Stimulated activated CD4-positive, alpha-beta T cell treated with anti-CD3 and anti-CD28 coated beads, Interleukin-1b, Interleukin-23, amount 100 ng/mL, for 1 hour (primary cell): Measurements from ENCODE around the gene RING1.
"Not testable (repeated sequence)": the region's sequence is repeated elsewhere in the genome, so short reads cannot be mapped to it uniquely, and the experiment has no call there.

Source experiments
- DNase-seq, 2 donors: peaks; one replicate each; pipeline ENCODE4 v3.0.0-alpha.2; 2020; ENCODE audit warnings: low read depth in 2 of 2

RING1 gene

GRCh38 chr6:33206027-33206863 is 2.1 kb upstream of the RING1 start:
- DNase-seq, result no peak

GRCh38 chr6:33206864-33207551 is 1.3 kb upstream of the RING1 start:
- DNase-seq, result no peak

DNA sequence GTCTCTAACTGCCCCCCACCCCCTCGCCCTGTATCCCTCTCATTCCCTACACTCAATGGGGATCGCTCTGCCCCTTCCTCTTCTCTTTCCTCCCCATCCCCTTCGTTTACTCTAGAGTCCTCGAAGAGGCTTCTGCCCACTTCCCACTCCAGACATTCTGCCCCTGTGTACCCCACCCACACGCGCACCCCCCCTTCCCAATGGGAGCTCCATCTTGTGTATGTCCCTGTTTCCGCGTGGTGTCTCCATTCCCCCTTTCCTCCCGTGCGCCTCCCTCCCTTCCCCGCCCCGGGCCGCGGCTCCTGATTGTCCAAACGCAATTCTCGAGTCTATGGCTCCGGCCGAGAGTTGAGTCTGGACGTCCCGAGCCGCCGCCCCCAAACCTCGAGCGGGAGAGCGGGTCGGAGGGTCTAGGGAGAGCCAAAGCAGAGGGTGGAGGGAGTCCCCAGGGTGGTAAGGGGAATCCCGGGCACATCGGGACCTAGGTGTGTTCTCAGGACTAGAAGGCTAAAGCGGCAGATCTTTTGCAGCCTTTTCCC is 679 bp upstream of the RING1 start:
- DNase-seq, result no peak

DNA sequence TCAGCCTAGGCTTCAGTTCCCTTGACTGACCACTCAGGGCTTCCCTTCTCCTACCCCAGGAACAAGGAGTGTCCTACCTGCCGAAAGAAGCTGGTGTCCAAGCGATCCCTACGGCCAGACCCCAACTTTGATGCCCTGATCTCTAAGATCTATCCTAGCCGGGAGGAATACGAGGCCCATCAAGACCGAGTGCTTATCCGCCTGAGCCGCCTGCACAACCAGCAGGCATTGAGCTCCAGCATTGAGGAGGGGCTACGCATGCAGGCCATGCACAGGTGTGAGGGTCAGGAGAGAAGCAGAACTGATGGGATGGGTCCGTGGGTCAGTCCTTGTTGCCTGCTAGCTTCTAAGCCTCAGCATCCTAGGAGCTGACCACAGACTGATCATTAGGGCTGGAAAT is 1.6 kb downstream of the RING1 start:
- no peak for DNase-seq

DNA sequence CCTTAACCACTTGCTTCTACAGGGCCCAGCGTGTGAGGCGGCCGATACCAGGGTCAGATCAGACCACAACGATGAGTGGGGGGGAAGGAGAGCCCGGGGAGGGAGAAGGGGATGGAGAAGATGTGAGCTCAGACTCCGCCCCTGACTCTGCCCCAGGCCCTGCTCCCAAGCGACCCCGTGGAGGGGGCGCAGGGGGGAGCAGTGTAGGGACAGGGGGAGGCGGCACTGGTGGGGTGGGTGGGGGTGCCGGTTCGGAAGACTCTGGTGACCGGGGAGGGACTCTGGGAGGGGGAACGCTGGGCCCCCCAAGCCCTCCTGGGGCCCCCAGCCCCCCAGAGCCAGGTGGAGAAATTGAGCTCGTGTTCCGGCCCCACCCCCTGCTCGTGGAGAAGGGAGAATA is 2.8 kb downstream of the RING1 start:
- no peak for DNase-seq

DNA sequence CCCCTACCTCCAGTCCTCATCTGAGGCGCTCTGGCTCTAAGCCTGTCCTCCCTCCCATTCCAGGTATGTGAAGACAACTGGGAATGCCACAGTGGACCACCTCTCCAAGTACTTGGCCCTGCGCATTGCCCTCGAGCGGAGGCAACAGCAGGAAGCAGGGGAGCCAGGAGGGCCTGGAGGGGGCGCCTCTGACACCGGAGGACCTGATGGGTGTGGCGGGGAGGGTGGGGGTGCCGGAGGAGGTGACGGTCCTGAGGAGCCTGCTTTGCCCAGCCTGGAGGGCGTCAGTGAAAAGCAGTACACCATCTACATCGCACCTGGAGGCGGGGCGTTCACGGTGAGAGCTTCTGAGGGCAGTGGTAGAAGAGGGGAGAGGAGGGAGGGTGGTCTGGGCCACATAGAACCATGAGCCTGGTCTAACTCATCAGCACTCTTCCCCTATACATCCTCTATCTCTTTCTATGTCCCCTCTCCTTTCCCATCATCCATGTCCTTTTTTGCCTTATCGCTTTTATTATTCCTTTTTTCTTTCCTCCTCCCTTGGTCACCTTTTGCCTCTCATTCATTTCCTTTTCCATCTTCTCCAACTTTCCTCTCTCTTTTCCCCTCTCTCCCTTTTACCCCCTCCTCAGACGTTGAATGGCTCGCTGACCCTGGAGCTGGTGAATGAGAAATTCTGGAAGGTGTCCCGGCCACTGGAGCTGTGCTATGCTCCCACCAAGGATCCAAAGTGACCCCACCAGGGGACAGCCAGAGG is 3.5 kb downstream of the RING1 start:
- DNase-seq, result no peak

GRCh38 chr6:33212857-33213165 is 4.5 kb downstream of the RING1 start:
- DNase-seq, result no peak

DNA sequence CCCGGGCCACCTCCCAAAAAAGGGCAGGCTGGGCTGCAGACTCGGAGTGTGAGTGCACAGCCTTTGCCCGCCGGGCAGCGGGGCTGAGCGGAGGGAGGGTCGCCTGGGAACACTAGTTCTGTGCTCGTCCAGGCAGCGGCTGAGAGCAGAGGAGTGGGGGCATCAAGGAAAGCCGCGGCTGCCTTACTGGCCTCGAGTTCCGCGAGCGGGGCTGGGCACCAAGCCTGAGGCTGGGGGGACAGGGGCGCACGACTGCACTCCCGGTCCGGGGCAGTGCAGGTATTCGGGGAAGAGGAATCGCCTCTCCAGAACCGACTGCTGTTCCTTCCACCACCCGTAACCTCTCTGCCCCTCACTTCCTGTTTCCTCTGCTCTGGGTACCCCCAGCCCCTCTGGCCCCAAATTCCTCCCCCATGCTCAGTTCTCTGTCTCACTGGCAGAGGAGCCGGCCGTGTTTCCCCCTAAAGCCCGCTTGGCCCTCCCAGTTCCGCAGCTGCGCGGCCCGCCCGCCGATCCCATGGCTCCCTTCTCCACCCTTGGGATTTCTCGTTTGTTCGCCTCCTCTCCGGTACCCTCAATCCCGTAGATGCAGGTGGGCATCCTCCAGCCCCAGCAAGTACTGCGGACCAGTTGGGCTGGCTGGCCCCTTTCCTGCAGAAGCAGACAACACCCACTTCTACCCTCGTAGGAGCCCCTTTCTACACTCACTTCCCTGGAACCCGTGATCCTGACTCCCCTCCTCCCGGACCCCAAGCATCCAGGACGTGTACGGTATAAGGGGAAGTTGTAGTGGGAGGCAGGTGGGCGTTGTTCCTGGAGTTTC is 5.1 kb downstream of the RING1 start:
- no peak for DNase-seq

GRCh38 chr6:33213989-33214335 is 5.7 kb downstream of the RING1 start:
- no peak for DNase-seq

- DNase-seq, result no peak
Observed at GRCh38 chr6:33215271-33216116, 7.2 kb downstream of the RING1 start.

DNA sequence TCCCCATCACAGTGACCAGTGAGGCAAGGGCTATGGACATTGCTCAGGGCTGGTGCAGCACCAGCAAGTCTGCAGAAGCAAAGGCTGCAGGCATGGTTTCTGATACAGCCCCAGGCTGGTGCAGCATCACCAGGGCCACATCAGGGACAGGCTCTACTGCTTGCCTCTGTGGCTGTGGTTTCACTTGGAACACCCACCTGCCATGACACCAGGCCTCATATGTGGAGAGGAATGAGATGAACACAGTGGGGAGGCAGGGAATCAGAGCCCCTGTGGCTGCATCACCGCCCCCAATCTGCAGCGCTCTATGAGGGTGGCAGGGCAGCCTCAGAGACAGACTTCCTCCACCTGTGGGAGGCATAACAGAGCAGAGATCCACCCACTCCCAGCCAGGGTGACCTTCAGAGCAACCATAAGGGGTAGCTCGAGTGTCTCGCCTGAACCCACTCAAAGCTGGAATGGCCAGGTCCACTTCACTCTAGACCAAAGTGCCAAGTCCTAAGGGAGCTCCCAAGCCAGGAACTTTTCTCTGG is 7.9 kb downstream of the RING1 start:
- DNase-seq, result no peak

GRCh38 chr6:33217246-33217645 is 8.9 kb downstream of the RING1 start:
- DNase-seq, result no peak

GRCh38 chr6:33217681-33218080 is 9.4 kb downstream of the RING1 start:
- DNase-seq, result no peak

- not testable (repeated sequence) for DNase-seq
Observed at GRCh38 chr6:33226503-33227120, 18.3 kb downstream of the RING1 start.

- no peak for DNase-seq
Observed at GRCh38 chr6:33235221-33235634, 26.9 kb downstream of the RING1 start.

- DNase-seq, result no peak
Observed at GRCh38 chr6:33236328-33236727, 28.0 kb downstream of the RING1 start.

- DNase-seq, result no peak
Observed at GRCh38 chr6:33236852-33237251, 28.6 kb downstream of the RING1 start.

DNA sequence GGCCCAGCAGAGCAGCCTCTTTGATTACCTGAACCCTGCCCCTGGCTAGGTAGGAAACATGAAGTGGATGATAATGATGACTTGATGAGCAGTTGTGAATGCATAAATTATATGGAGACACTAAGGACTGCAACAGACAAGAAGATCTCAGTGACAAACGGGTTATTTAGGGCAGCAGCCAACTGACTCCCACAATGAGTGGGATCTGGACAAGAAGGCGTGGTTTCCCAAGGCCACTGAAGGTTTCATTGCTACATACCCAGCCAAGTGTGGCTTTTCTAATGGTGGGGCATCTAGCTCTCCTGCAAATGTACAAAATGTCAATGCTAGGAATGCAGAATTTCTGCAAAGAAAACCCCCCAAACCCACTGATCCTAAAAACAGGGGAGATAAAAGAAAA is 29.4 kb downstream of the RING1 start:
- no peak for DNase-seq

GRCh38 chr6:33241968-33242367 is 33.7 kb downstream of the RING1 start:
- DNase-seq, result no peak

DNA sequence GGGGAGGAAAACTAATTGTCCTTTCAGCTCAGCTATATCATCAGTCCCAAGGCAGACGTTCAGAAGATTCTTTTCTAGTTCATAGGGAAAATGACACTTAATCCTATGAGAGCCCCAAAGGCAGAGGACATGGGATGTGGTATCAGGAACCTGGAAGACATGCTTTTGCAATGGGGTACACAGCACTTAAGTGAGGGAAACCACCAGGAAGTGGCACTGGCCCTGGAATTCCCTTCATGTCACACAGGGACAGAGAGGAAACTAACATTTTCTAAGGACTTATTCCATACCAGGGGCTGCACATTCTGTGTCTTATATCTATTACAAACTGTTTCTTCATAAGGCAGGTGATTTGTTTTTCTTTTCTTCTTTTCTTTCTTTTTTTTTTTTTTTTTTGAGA is 35.2 kb downstream of the RING1 start:
- no peak for DNase-seq
